ENCODE results near the gene GGNBP2. TPM values are rescaled to one million over a fixed set of nuclear protein-coding genes. Genes with fewer than 3 reads are reported as not detected.

Gene GGNBP2
- total and polyA plus RNA-seq, 2 of the 8 experiments (the other 6 are each of a cell fraction or from before 2014, with no cell fraction given) = 29.2 to 35.8 TPM

GRCh38 chr17:36553459-36553858, 8.7 kb downstream of the GGNBP2 start:
- Histone ChIP-seq H4K5ac (ENCODE audit: insufficient read length, low read depth, low read length) (no peak overlapping the region), H2BK120ac (replicated peaks; ENCODE audit: low read depth, low read length) (no peak overlapping the region), H4K20me1 (replicated peaks in 1 of 2; ENCODE audit: control insufficient read depth in 1 of 2, insufficient read depth in 2 of 2, low read length in 2 of 2) (peaks cover 3% of the 10 kb centered on the region in 2 experiments), H3K56ac (replicated peaks; ENCODE audit: insufficient read length, low read depth, low read length) (no peak overlapping the region), H4K8ac (ENCODE audit: extremely low read depth, insufficient read depth, low read length) (no peak overlapping the region), H2BK15ac (ENCODE audit: low read length) (no peak overlapping the region), H3K18ac (ENCODE audit: extremely low read depth, low read length) (no peak overlapping the region), H2BK5ac (ENCODE audit: low read depth, low read length) (no peak overlapping the region), H3K23me2 (ENCODE audit: low read depth, low read length) (no peaks in the 10 kb centered on the region), H3K27ac (ENCODE audit: low read depth, low read length) (no peak overlapping the region), H3K79me2 (ENCODE audit: control insufficient read depth in 1 of 2, insufficient read depth in 2 of 2, low read length in 2 of 2) (peaks cover 0 to 65% of the 10 kb centered on the region in 2 experiments; a peak in 2 of 4 replicates), H2BK12ac (ENCODE audit: low read depth, low read length) (no peak overlapping the region), H3K27me3 (replicated peaks in 1 of 4; ENCODE audit: control insufficient read depth in 3 of 4, extremely low read depth in 1 of 4, insufficient read depth in 3 of 4, low read length in 3 of 4) (no peaks in the 10 kb centered on the region), H3K14ac (ENCODE audit: insufficient read length) (no peak overlapping the region), H3K4me2 (ENCODE audit: insufficient read depth in 1 of 2, low read depth in 2 of 2, low read length in 2 of 2) (no peak overlapping the region), H2AK5ac (ENCODE audit: low read depth, low read length) (no peak overlapping the region), H3K4ac (replicated peaks; ENCODE audit: insufficient read length, low read depth, low read length) (no peak overlapping the region), H3K4me1 (replicated peaks in 1 of 4; ENCODE audit: control insufficient read depth in 3 of 4, insufficient read depth in 4 of 4, low read length in 3 of 4) (no peaks in the 10 kb centered on the region; a peak in 1 of 7 replicates), H3K4me3 (ENCODE audit: extremely low read depth in 1 of 4, insufficient read depth in 2 of 4, low read depth in 3 of 4, low read length in 4 of 4) (no peak overlapping the region), H2AFZ (ENCODE audit: low read length) (no peak overlapping the region), H4K91ac (replicated peaks; ENCODE audit: insufficient read length, low read length) (no peak overlapping the region), H3K9ac (replicated peaks in 1 of 4; ENCODE audit: extremely low read depth in 1 of 4, low read depth in 3 of 4, low read length in 3 of 4) (no peak overlapping the region), H2BK20ac (ENCODE audit: low read length) (no peak overlapping the region), H3K9me3 (ENCODE audit: insufficient read depth in 2 of 2, low read depth in 1 of 2, low read length in 1 of 2) (no peaks in the 10 kb centered on the region), H3K23ac (ENCODE audit: insufficient read length) (no peak overlapping the region), H3K79me1 (ENCODE audit: low read depth, low read length) (no peaks in the 10 kb centered on the region; the same call in 1 of the 2 replicates), H3K36me3 (ENCODE audit: control insufficient read depth in 2 of 4, insufficient read depth in 4 of 4, low read length in 3 of 4) (peaks cover 5 to 26% (median 8%) of the 10 kb centered on the region in 4 experiments; a peak in 6 of 8 replicates)
- ChIA-PET POLR2A (ENCODE audit: partially characterized antibody) (interaction anchor here (1.0 kb wide), 1 partner anchor 19 kb away, joined by 4 read pairs; no protein-coding TSS in a partner anchor), CTCF (ENCODE audit: partially characterized antibody) (no interaction called here)
- WGBS, 2 experiments (ENCODE audit: extremely low coverage in 1 of 2, insufficient coverage in 1 of 2, insufficient read length in 1 of 2, insufficient replicate concordance in 2 of 2, low coverage in 1 of 2, low lambda C conversion rate in 2 of 2, missing lambda C conversion rate in 1 of 2) = 97% methylated on average over 3 of the region's 3 CpGs; no CpG with 5 or more reads in 1 of the 2 experiments
- DNase-seq (ENCODE audit: low read depth in 1 of 2, low spot score in 2 of 2) (no peak), FAIRE-seq (no peak)
- TF ChIP-seq BRCA1 (IDR thresholded peaks at IDR 0.05; ENCODE audit: low read depth, low read length) (no peak), CBX8 (IDR thresholded peaks at IDR 0.05; ENCODE audit: borderline replicate concordance, low read depth, low read length) (no peak), HDAC2 (IDR thresholded peaks at IDR 0.05; ENCODE audit: borderline replicate concordance in 1 of 2, low read depth in 2 of 2, low read length in 2 of 2) (no peak), NRF1 (IDR thresholded peaks at IDR 0.05; ENCODE audit: low read depth, low read length) (no peak)
